ENCODE data around the gene RAB30.
A peak's percentile ranks its signal among the peaks of the same experiment; 100 is the strongest.
"Not testable (repeated sequence)": the region's sequence is repeated elsewhere in the genome, so short reads cannot be mapped to it uniquely, and the experiment has no call there.

The RAB30 gene

GRCh38 chr11:83009999-83010398, 61.7 kb downstream of the RAB30 start:
- DNase-seq (ENCODE audit: low spot score) = no peak

GRCh38 chr11:83009136-83009535, 62.6 kb downstream of the RAB30 start:
- not testable (repeated sequence) for DNase-seq (ENCODE audit: low spot score)

GRCh38 chr11:83008581-83008923, 63.1 kb downstream of the RAB30 start:
- no peak for DNase-seq (ENCODE audit: low spot score)

GRCh38 chr11:83007909-83008580, 63.7 kb downstream of the RAB30 start:
- peak; percentile 60 for DNase-seq (ENCODE audit: low spot score)

- no peak for DNase-seq (ENCODE audit: low spot score)
These were observed 64.2 kb downstream of the RAB30 start for GRCh38 chr11:83007477-83007876.

GRCh38 chr11:83006877-83007330, 64.8 kb downstream of the RAB30 start:
- no peak for DNase-seq (ENCODE audit: low spot score)

GRCh38 chr11:83004746-83005556, 66.7 kb downstream of the RAB30 start:
- DNase-seq (ENCODE audit: low spot score) = no peak

GRCh38 chr11:83002522-83002921, 69.2 kb downstream of the RAB30 start:
- no peak for DNase-seq (ENCODE audit: low spot score)

- peak; percentile 38 for DNase-seq (ENCODE audit: low spot score)
These were observed 69.6 kb downstream of the RAB30 start for GRCh38 chr11:83002053-83002452.

- no peak for DNase-seq (ENCODE audit: low spot score)
These were observed 71.3 kb downstream of the RAB30 start for GRCh38 chr11:83000381-83000780.

GRCh38 chr11:82999232-82999631, 72.5 kb downstream of the RAB30 start:
- DNase-seq (ENCODE audit: low spot score) = no peak

GRCh38 chr11:82998697-82999096, 73.0 kb downstream of the RAB30 start:
- no peak for DNase-seq (ENCODE audit: low spot score)

- no peak for DNase-seq (ENCODE audit: low spot score)
These were observed 74.6 kb downstream of the RAB30 start for GRCh38 chr11:82996966-82997606.

- no peak for DNase-seq (ENCODE audit: low spot score)
These were observed 75.8 kb downstream of the RAB30 start for GRCh38 chr11:82995754-82996398.

- no peak for DNase-seq (ENCODE audit: low spot score)
These were observed 76.5 kb downstream of the RAB30 start for GRCh38 chr11:82995235-82995634.

- DNase-seq (ENCODE audit: low spot score) = no peak
These were observed 77.0 kb downstream of the RAB30 start for GRCh38 chr11:82994604-82995230.

GRCh38 chr11:82992223-82992622, 79.5 kb downstream of the RAB30 start:
- no peak for DNase-seq (ENCODE audit: low spot score)

- no peak for DNase-seq (ENCODE audit: low spot score)
These were observed 81.9 kb downstream of the RAB30 start for GRCh38 chr11:82989628-82990404.

GRCh38 chr11:82988936-82989627, 82.6 kb downstream of the RAB30 start:
- DNase-seq (ENCODE audit: low spot score) = no peak

GRCh38 chr11:82987997-82988396, 83.7 kb downstream of the RAB30 start:
- DNase-seq (ENCODE audit: low spot score) = no peak

- no peak for DNase-seq (ENCODE audit: low spot score)
These were observed 85.3 kb downstream of the RAB30 start for GRCh38 chr11:82986446-82986845.

Measured in kidney capillary endothelial cell (primary cell).